ENCODE data around the gene KLHDC10.

- no peak for TF ChIP-seq CTCF (IDR thresholded peaks at IDR 0.05; ENCODE audit: insufficient read depth, low read length, poor library complexity, severe bottlenecking)
- TF ChIP-seq EZH2phosphoT487 (conservative IDR thresholded peaks at IDR 0.05; ENCODE audit: low read length), result no peak
Measured at GRCh38 chr7:130131964-130132875, 61.9 kb downstream of the KLHDC10 start.
